ENCODE measurements around the gene BLOC1S1. TPM values are rescaled to one million over a fixed set of nuclear protein-coding genes. Genes with fewer than 3 reads are reported as not detected.
A peak's percentile ranks its signal among the peaks of the same experiment; 100 is the strongest.

BLOC1S1 gene
- total RNA-seq, 6 experiments from 2014 or later, result 81.8 to 175 (median 99.0) TPM

GRCh38 chr12:55711786-55712553 lies 3.9 kb upstream of the BLOC1S1 start:
- TF ChIP-seq POLR2A (IDR thresholded peaks at IDR 0.05), result no peak
- no peak for TF ChIP-seq CTCF (IDR thresholded peaks at IDR 0.05)
- intact Hi-C loops (cut with DNase I), result no loop called here
- ATAC-seq (no peak), DNase-seq (no peak)
- H3K4me1 ChIP-seq, result peaks cover 0 to 64% (median 2%) of the 10 kb centered on the region in 4 donors
- no peaks in the 10 kb centered on the region for H3K9me3 ChIP-seq
- no peaks in the 10 kb centered on the region for H3K27me3 ChIP-seq
- H3K4me3 ChIP-seq, result no peak overlapping the region
- H3K36me3 ChIP-seq, result no peaks in the 10 kb centered on the region
- WGBS (ENCODE audit: insufficient coverage, low coverage, low lambda C conversion rate, missing lambda C conversion rate), result 62% methylated on average over 4 of the region's 4 CpGs
- peak overlapping the region in 2 of 3 donors; percentile 2 to 59 for H3K27ac ChIP-seq

GRCh38 chr12:55712700-55713415 lies 3.0 kb upstream of the BLOC1S1 start:
- WGBS (ENCODE audit: insufficient coverage, low coverage, low lambda C conversion rate, missing lambda C conversion rate), result no CpG with 5 or more reads among the region's 1 CpG
- Histone ChIP-seq H3K4me1 (peaks cover 0 to 63% (median 2%) of the 10 kb centered on the region in 4 donors), H3K27me3 (no peaks in the 10 kb centered on the region), H3K4me3 (no peak overlapping the region), H3K36me3 (no peaks in the 10 kb centered on the region), H3K9me3 (no peaks in the 10 kb centered on the region), H3K27ac (peak overlapping the region in 2 of 3 donors; percentile 2 to 59)
- intact Hi-C loops (cut with DNase I), result no loop called here
- TF ChIP-seq POLR2A (IDR thresholded peaks at IDR 0.05), result no peak
- TF ChIP-seq CTCF (IDR thresholded peaks at IDR 0.05), result no peak
- peak; percentile 15 to 67 (median 46) for ATAC-seq
- DNase-seq, result peak in 2 of 3 donors; percentile 73 to 77

- no peaks in the 10 kb centered on the region for H3K36me3 ChIP-seq
- intact Hi-C loops (cut with DNase I), result no loop called here
- H3K4me1 ChIP-seq, result peaks cover 0 to 56% (median 3%) of the 10 kb centered on the region in 4 donors
- no peaks in the 10 kb centered on the region for H3K9me3 ChIP-seq
- H3K4me3 ChIP-seq, result no peak overlapping the region
- DNase-seq (no peak), ATAC-seq (peak in 1 of 4 donors; percentile 18)
- H3K27me3 ChIP-seq, result no peaks in the 10 kb centered on the region
- WGBS (ENCODE audit: insufficient coverage, low coverage, low lambda C conversion rate, missing lambda C conversion rate), result 22% methylated on average over 2 of the region's 2 CpGs
- TF ChIP-seq POLR2A (IDR thresholded peaks at IDR 0.05), result no peak
- no peak for TF ChIP-seq CTCF (IDR thresholded peaks at IDR 0.05)
- H3K27ac ChIP-seq, result peak overlapping the region in 2 of 3 donors; percentile 2 to 59
These were observed 2.1 kb upstream of the BLOC1S1 start for GRCh38 chr12:55713721-55714120.

- WGBS (ENCODE audit: insufficient coverage, low coverage, low lambda C conversion rate, missing lambda C conversion rate), result 79% methylated on average over 7 of the region's 7 CpGs
- no peak for DNase-seq
- TF ChIP-seq CTCF (IDR thresholded peaks at IDR 0.05) (no peak), POLR2A (IDR thresholded peaks at IDR 0.05) (no peak)
- Histone ChIP-seq H3K4me1 (peaks cover 0 to 55% (median 12%) of the 10 kb centered on the region in 4 donors), H3K36me3 (no peaks in the 10 kb centered on the region), H3K9me3 (no peaks in the 10 kb centered on the region), H3K4me3 (peak overlapping the region; percentile 76 to 86 (median 82)), H3K27ac (peak overlapping the region; percentile 76 to 96 (median 87)), H3K27me3 (no peaks in the 10 kb centered on the region)
- no peak for ATAC-seq
- intact Hi-C loops (cut with DNase I), result no loop called here
These were observed 579 bp upstream of the BLOC1S1 start for GRCh38 chr12:55715169-55715764.

All from right lobe of liver (tissue), 6 donors.